ENCODE measurements around the gene CH25H.

The CH25H gene

DNA sequence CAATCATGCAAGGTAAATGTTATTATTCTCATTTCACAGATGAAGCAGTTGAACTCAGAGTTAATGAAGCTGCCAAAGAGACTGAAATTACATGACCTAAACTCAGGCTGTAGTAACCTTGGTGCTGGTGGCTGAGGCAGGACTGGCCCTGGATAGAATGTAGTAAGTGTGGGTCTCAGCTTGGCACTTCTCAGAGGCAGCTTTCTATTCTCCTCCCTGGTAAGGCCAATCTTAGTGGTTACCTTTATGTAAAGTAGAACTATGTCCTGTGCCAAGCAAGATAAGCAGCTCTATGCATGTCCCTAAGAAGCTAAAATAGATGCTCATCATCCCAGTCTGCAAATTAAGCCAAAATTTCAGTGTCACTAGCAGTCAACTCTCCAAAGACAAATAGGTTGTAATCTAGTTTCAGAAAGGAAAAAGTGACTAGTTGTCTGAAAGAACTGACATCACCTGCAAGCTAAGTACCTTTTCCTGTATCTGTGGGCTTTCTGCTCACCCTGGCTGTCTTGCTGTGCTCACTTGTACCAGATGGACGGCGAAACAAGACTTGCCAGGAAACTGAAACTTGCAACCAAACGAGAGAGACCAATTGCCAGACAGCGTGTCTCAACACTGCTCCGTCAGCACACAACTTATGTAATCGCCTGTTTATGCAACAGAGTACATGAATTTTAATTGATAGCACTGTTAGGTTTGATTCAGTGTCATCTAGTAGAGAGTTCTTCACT is 43.7 kb downstream of the CH25H start:
- no peak for DNase-seq (ENCODE audit: low read depth)
- no peak overlapping the region for H3K4me3 ChIP-seq (ENCODE audit: low read depth, low read length)

- H3K4me3 ChIP-seq (ENCODE audit: low read depth, low read length): no peak overlapping the region
- DNase-seq (ENCODE audit: low read depth): no peak
These were observed 44.5 kb downstream of the CH25H start for GRCh38 chr10:89162596-89162995.

- no peak overlapping the region for H3K4me3 ChIP-seq (ENCODE audit: low read depth, low read length)
- DNase-seq (ENCODE audit: low read depth): no peak
These were observed 46.8 kb downstream of the CH25H start for GRCh38 chr10:89160339-89160738.

GRCh38 chr10:89159761-89160160 is 47.4 kb downstream of the CH25H start:
- DNase-seq (ENCODE audit: low read depth): no peak

DNA sequence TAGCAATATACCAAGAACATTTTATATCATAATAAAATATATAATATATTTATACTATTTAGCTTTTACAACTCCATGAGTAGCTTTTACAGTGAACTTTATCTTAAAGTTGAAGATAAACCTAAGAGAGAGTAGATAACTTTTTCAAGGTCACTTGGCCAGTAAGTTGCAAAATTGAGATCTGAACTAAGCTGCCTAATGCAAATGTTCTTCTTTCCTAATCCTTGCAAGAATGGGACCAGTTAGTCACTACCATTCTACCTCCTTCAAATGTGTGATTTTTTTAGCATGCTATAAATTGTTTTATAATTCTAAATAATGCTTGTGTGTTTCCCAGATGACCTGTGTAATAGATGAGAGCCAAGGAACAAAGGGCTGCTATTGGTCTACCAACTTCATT is 47.8 kb downstream of the CH25H start:
- H3K4me3 ChIP-seq (ENCODE audit: low read depth, low read length): no peak overlapping the region
- DNase-seq (ENCODE audit: low read depth): no peak

More at GRCh38 chr10:89159761-89160160, 47.4 kb downstream of the CH25H start:
- H3K4me3 ChIP-seq (ENCODE audit: low read depth, low read length): no peak overlapping the region

- peak; percentile 63 for DNase-seq (ENCODE audit: low read depth)
- no peak overlapping the region for H3K4me3 ChIP-seq (ENCODE audit: low read depth, low read length)
These were observed 48.7 kb downstream of the CH25H start for GRCh38 chr10:89158446-89158845.

GRCh38 chr10:89156161-89156835 is 50.8 kb downstream of the CH25H start:
- no peak for DNase-seq (ENCODE audit: low read depth)
- no peak overlapping the region for H3K4me3 ChIP-seq (ENCODE audit: low read depth, low read length)
